T-helper 22 cell (primary cell): Measurements from ENCODE around the gene GSTO1.

Source experiments
- DNase-seq: peaks from one replicate; pipeline ENCODE4 v3.0.0-alpha.2; 2020; ENCODE audit warnings: low read depth

GSTO1 gene

GRCh38 chr10:104303594-104304355, 49.1 kb downstream of the GSTO1 start:
- no peak for DNase-seq

GRCh38 chr10:104304356-104304745, 49.7 kb downstream of the GSTO1 start:
- no peak for DNase-seq

- DNase-seq = no peak
These were observed 50.2 kb downstream of the GSTO1 start for GRCh38 chr10:104304927-104305326.

- no peak for DNase-seq
These were observed 52.2 kb downstream of the GSTO1 start for GRCh38 chr10:104306897-104307296.

GRCh38 chr10:104307576-104308438, 53.1 kb downstream of the GSTO1 start:
- no peak for DNase-seq

- no peak for DNase-seq
These were observed 53.8 kb downstream of the GSTO1 start for GRCh38 chr10:104308439-104308903.

GRCh38 chr10:104309980-104310978, 55.6 kb downstream of the GSTO1 start:
- no peak for DNase-seq

GRCh38 chr10:104311184-104311720, 56.6 kb downstream of the GSTO1 start:
- no peak for DNase-seq

- DNase-seq = no peak
These were observed 60.1 kb downstream of the GSTO1 start for GRCh38 chr10:104314591-104315485.

- no peak for DNase-seq
These were observed 60.8 kb downstream of the GSTO1 start for GRCh38 chr10:104315486-104315921.

- no peak for DNase-seq
These were observed 61.8 kb downstream of the GSTO1 start for GRCh38 chr10:104316321-104317099.
